Hematopoietic multipotent progenitor cell (in vitro differentiated cells): ENCODE measurements around the gene DTX1. TPM values are rescaled to one million over a fixed set of nuclear protein-coding genes. Genes with fewer than 3 reads are reported as not detected.

Experiments used
- DNase-seq, 3 donors: peaks; one replicate each; pipeline ENCODE4 v3.0.0-alpha.2; 2011 to 2015; ENCODE audit warnings: low read depth in 2 of 3, low spot score in 2 of 3
- total RNA-seq: library from RNA; depleted of rRNA; stranded (reverse); fragments of >200 nt; gene quantifications from one replicate; pipeline ENCODE4 v1.2.3, GENCODE V29; 2012

The DTX1 gene
- total RNA-seq, 1 donor: 1.1 TPM

GRCh38 chr12:113054948-113055486, 1.5 kb upstream of the DTX1 start:
- no peak for DNase-seq

GRCh38 chr12:113055594-113056380, 743 bp upstream of the DTX1 start:
- no peak for DNase-seq

- no peak for DNase-seq
Measured at GRCh38 chr12:113056381-113056630, 224 bp upstream of the DTX1 start.

- DNase-seq: no peak
Measured at GRCh38 chr12:113057565-113058485, 1.3 kb downstream of the DTX1 start.

GRCh38 chr12:113058553-113058952, 2.0 kb downstream of the DTX1 start:
- DNase-seq: no peak

- DNase-seq: no peak
Measured at GRCh38 chr12:113059071-113059595, 2.6 kb downstream of the DTX1 start.

- no peak for DNase-seq
Measured at GRCh38 chr12:113060336-113060960, 3.9 kb downstream of the DTX1 start.

GRCh38 chr12:113061061-113061694, 4.6 kb downstream of the DTX1 start:
- no peak for DNase-seq

- DNase-seq: no peak
Measured at GRCh38 chr12:113062502-113063395, 6.2 kb downstream of the DTX1 start.

GRCh38 chr12:113063396-113064350, 7.1 kb downstream of the DTX1 start:
- DNase-seq: no peak

- no peak for DNase-seq
Measured at GRCh38 chr12:113064395-113065125, 8.0 kb downstream of the DTX1 start.

GRCh38 chr12:113065126-113066007, 8.8 kb downstream of the DTX1 start:
- DNase-seq: peak in 1 of 3 donors; percentile 55

- DNase-seq: no peak
Measured at GRCh38 chr12:113066813-113067400, 10.4 kb downstream of the DTX1 start.

GRCh38 chr12:113067987-113068935, 11.7 kb downstream of the DTX1 start:
- DNase-seq: no peak

- DNase-seq: no peak
Measured at GRCh38 chr12:113069149-113069548, 12.6 kb downstream of the DTX1 start.
